ENCODE measurements around the gene TMEM145.

The TMEM145 gene

GRCh38 chr19:42315024-42315423 is 1.9 kb downstream of the TMEM145 start:
- TF ChIP-seq CTCF (IDR thresholded peaks at IDR 0.05; ENCODE audit: low read depth, low read length), result no peak
- no peak for DNase-seq
- Histone ChIP-seq H3K4me3 (ENCODE audit: low read depth, low read length) (no peak overlapping the region), H3K27me3 (ENCODE audit: insufficient read depth, low read depth, severe bottlenecking) (no peaks in the 10 kb centered on the region), H3K9me3 (ENCODE audit: severe bottlenecking) (no peaks in the 10 kb centered on the region), H3K27ac (no peak overlapping the region), H3K36me3 (peaks cover 4% of the 10 kb centered on the region)

- no peak for DNase-seq
- Histone ChIP-seq H3K4me3 (ENCODE audit: low read depth, low read length) (no peak overlapping the region), H3K27me3 (ENCODE audit: insufficient read depth, low read depth, severe bottlenecking) (no peaks in the 10 kb centered on the region), H3K27ac (no peak overlapping the region), H3K36me3 (peaks cover 4% of the 10 kb centered on the region), H3K9me3 (ENCODE audit: severe bottlenecking) (no peaks in the 10 kb centered on the region)
- no peak for TF ChIP-seq CTCF (IDR thresholded peaks at IDR 0.05; ENCODE audit: low read depth, low read length)
Measured at GRCh38 chr19:42316223-42317211, 3.4 kb downstream of the TMEM145 start.

- H3K27me3 ChIP-seq (ENCODE audit: insufficient read depth, low read depth, severe bottlenecking), result no peaks in the 10 kb centered on the region
- no peak for TF ChIP-seq CTCF (IDR thresholded peaks at IDR 0.05; ENCODE audit: low read depth, low read length)
Measured at GRCh38 chr19:42317535-42317934, 4.4 kb downstream of the TMEM145 start.

GRCh38 chr19:42322305-42322704 is 9.2 kb downstream of the TMEM145 start:
- Histone ChIP-seq H3K27ac (no peak overlapping the region), H3K4me3 (ENCODE audit: low read depth, low read length) (no peak overlapping the region), H3K36me3 (no peaks in the 10 kb centered on the region; the same call in none of the 2 replicates), H3K27me3 (ENCODE audit: insufficient read depth, low read depth, severe bottlenecking) (no peaks in the 10 kb centered on the region), H3K9me3 (ENCODE audit: severe bottlenecking) (no peaks in the 10 kb centered on the region)
- no peak for DNase-seq
- no peak for TF ChIP-seq CTCF (IDR thresholded peaks at IDR 0.05; ENCODE audit: low read depth, low read length)

More at GRCh38 chr19:42317535-42317934, 4.4 kb downstream of the TMEM145 start:
- no peak overlapping the region for H3K4me3 ChIP-seq (ENCODE audit: low read depth, low read length)
- no peaks in the 10 kb centered on the region for H3K9me3 ChIP-seq (ENCODE audit: severe bottlenecking)
- no peak overlapping the region for H3K27ac ChIP-seq
- DNase-seq, result no peak
- peaks cover 4% of the 10 kb centered on the region for H3K36me3 ChIP-seq

- H3K36me3 ChIP-seq, result no peaks in the 10 kb centered on the region; the same call in 1 of the 2 replicates
- no peaks in the 10 kb centered on the region for H3K9me3 ChIP-seq (ENCODE audit: severe bottlenecking)
- H3K27me3 ChIP-seq (ENCODE audit: insufficient read depth, low read depth, severe bottlenecking), result no peaks in the 10 kb centered on the region
- no peak overlapping the region for H3K4me3 ChIP-seq (ENCODE audit: low read depth, low read length)
- H3K27ac ChIP-seq, result no peak overlapping the region
- TF ChIP-seq CTCF (IDR thresholded peaks at IDR 0.05; ENCODE audit: low read depth, low read length), result no peak
- DNase-seq, result no peak
Measured at GRCh38 chr19:42323473-42323851, 10.4 kb downstream of the TMEM145 start.
